ENCODE data around the gene HECTD2.

GRCh38 chr10:91422915-91423314 lies 12.8 kb downstream of the HECTD2 start:
- no peak for TF ChIP-seq CTCF (IDR thresholded peaks at IDR 0.05)
- TF ChIP-seq EP300 (IDR thresholded peaks at IDR 0.05): no peak
- TF ChIP-seq POLR2AphosphoS5 (IDR thresholded peaks at IDR 0.05): no peak
- no peak for TF ChIP-seq POLR2A (IDR thresholded peaks at IDR 0.05)
